Pons (tissue), 1 donor: ENCODE results near the gene RAB4A.

Source experiments
- DNase-seq: peaks from one replicate; pipeline ENCODE4 v3.0.0-alpha.2; 2016; ENCODE audit warnings: low spot score

The RAB4A gene

GRCh38 chr1:229339520-229339919, 68.6 kb downstream of the RAB4A start:
- no peak for DNase-seq

DNA sequence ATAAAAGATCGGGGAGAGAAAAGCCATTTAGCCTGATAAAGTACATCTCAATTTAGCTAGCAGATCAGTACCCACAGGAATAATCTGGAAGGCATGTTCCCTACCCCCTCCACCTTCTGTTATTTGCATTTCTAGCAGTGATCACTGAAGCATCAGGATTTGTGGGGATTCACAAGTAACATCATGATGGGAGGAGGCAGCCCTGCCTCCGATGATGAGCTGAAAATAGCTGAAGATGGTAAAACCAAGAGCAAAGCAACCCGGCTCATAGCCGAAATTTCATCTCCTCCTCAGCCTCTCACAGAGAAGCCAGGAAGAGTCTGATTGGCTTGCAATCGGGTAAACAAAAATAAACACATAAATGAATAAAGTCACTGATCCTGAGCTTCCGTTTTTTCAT, 69.6 kb downstream of the RAB4A start:
- peak; percentile 33 for DNase-seq

DNA sequence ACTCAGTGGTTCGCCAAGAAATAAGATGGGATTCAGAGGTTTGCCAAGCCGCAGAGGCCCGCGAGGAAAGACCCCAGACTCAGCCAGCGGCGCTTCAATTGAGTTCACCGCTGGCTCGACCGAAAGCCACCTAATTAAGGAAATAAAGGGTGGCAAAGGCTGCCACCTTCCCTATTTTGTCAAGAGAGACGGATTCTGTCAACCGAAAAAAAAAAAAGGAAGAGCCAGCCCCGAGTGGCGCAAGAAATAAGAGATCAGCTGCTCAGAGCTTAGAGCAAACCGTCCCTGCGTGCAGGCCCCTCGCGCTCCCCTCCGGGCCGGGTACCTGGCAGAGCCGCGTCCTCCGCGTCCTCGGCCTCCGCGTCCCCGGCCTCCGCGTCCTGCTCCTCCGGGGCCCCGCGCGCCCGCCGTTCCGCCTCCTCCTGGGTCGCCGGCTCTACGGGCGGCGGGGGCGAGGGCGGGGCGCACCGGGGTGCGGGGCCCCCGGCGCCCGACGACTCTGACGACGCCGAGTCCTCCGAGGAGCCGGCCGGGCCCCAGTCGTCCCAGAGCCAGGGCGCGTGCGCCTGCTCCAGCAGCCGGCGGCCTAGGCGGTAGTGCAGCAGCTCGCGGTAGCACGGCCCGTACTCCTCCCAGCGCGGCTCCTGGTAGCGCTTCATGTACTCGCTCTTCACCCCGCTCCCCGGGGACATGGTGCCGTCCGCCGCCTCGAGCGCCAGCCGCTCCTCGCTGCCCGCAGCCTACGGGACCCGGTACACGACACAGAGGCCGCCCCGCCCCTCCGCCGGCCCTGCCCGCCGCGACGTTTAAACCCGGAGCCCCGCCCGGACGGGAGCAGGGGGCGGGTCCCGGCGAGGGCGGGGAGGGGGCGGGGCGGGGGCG, 71.1 kb downstream of the RAB4A start:
- peak; percentile 81 for DNase-seq

- DNase-seq: peak; percentile 63
Observed at GRCh38 chr1:229342656-229343569, 72.0 kb downstream of the RAB4A start, which contains the start of gene CCSAP. CCSAP (minus strand) TSS chr1:229343047; CDS start chr1:229342465, 582 bp downstream.

- no peak for DNase-seq
Observed at GRCh38 chr1:229344139-229344538, 73.2 kb downstream of the RAB4A start.

GRCh38 chr1:229344937-229345684, 74.2 kb downstream of the RAB4A start:
- DNase-seq: no peak

- no peak for DNase-seq
Observed at GRCh38 chr1:229347528-229347927, 76.6 kb downstream of the RAB4A start.

GRCh38 chr1:229349463-229350385, 78.8 kb downstream of the RAB4A start:
- no peak for DNase-seq

- no peak for DNase-seq
Observed at GRCh38 chr1:229352975-229353374, 82.1 kb downstream of the RAB4A start.

GRCh38 chr1:229354226-229354625, 83.3 kb downstream of the RAB4A start:
- no peak for DNase-seq
